Measurements from ENCODE around the gene HOXA3. TPM values are rescaled to one million over a fixed set of nuclear protein-coding genes. Genes with fewer than 3 reads are reported as not detected.

The HOXA3 gene
- total RNA-seq, 1 donor from 2014 or later: 12.1 TPM

- peaks cover 24% of the 10 kb centered on the region for H3K4me1 Mint-ChIP-seq (ENCODE audit: low read depth)
These were observed 38.9 kb upstream of the HOXA3 start for GRCh38 chr7:27191161-27191731.

DNA sequence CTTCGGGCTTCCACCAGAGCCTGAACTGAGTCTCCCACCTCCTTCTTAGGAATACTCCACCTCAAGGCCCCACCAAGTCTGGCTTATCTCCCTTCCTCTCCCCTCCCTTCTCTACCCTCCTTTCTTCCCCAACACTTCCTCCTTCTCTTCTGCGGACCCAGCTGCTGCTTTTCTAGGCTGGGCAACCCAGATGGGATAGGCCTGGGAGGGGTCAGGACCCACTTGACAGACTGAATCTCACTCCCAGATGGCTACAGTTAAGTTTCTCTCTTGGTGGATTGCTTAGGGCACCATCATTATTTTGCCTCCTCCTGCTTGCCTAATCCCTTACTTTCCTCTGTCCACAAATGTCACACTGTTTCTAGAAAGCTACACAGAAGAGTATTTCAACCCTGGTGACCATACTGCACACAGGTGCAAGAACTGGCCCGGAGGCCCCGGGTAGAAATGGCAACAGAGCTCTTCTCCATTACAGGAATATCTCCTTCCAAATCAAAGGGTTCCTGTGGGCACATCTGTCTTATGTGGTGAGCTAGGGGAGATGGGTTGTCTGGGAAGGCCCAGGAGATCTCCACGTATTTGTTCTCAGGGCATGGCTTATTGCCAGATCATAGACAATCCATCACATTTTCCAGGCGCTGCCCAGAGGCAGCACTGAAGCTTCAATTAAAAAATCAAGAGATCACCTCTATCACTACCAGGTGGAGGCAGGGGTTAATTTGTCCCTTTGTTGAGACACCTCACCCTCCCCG, 37.8 kb upstream of the HOXA3 start:
- Mint-ChIP-seq H3K4me1 (ENCODE audit: low read depth) (peaks cover 31% of the 10 kb centered on the region), H3K9me3 (ENCODE audit: low read depth) (no peaks in the 10 kb centered on the region), H3K4me3 (ENCODE audit: unreplicated experiment) (no peak overlapping the region), H3K27ac (ENCODE audit: unreplicated experiment) (no peak overlapping the region), H3K36me3 (ENCODE audit: low read depth) (peaks cover 4% of the 10 kb centered on the region), H3K27me3 (ENCODE audit: low read depth) (peaks cover 87% of the 10 kb centered on the region)
- TF ChIP-seq, protein P1, sequence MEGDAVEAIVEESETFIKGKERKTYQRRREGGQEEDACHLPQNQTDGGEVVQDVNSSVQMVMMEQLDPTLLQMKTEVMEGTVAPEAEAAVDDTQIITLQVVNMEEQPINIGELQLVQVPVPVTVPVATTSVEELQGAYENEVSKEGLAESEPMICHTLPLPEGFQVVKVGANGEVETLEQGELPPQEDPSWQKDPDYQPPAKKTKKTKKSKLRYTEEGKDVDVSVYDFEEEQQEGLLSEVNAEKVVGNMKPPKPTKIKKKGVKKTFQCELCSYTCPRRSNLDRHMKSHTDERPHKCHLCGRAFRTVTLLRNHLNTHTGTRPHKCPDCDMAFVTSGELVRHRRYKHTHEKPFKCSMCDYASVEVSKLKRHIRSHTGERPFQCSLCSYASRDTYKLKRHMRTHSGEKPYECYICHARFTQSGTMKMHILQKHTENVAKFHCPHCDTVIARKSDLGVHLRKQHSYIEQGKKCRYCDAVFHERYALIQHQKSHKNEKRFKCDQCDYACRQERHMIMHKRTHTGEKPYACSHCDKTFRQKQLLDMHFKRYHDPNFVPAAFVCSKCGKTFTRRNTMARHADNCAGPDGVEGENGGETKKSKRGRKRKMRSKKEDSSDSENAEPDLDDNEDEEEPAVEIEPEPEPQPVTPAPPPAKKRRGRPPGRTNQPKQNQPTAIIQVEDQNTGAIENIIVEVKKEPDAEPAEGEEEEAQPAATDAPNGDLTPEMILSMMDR (IDR thresholded peaks at IDR 0.05): no peak
- DNase-seq (ENCODE audit: low spot score): no peak

More at GRCh38 chr7:27191161-27191731, 38.9 kb upstream of the HOXA3 start:
- Mint-ChIP-seq H3K9me3 (ENCODE audit: low read depth) (no peaks in the 10 kb centered on the region), H3K36me3 (ENCODE audit: low read depth) (peaks cover 4% of the 10 kb centered on the region), H3K27ac (ENCODE audit: unreplicated experiment) (no peak overlapping the region), H3K4me3 (ENCODE audit: unreplicated experiment) (no peak overlapping the region), H3K27me3 (ENCODE audit: low read depth) (peaks cover 82% of the 10 kb centered on the region)
- TF ChIP-seq, protein P1 (IDR thresholded peaks at IDR 0.05): no peak
- DNase-seq (ENCODE audit: low spot score): no peak

GRCh38 chr7:27189295-27189996, 37.1 kb upstream of the HOXA3 start:
- H3K27ac Mint-ChIP-seq (ENCODE audit: unreplicated experiment): no peak overlapping the region
- no peak for DNase-seq (ENCODE audit: low spot score)
- peak overlapping the region; percentile 66 for H3K4me3 Mint-ChIP-seq (ENCODE audit: unreplicated experiment)
- peaks cover 4% of the 10 kb centered on the region for H3K36me3 Mint-ChIP-seq (ENCODE audit: low read depth)
- H3K9me3 Mint-ChIP-seq (ENCODE audit: low read depth): no peaks in the 10 kb centered on the region
- H3K4me1 Mint-ChIP-seq (ENCODE audit: low read depth): peaks cover 38% of the 10 kb centered on the region
- H3K27me3 Mint-ChIP-seq (ENCODE audit: low read depth): peaks cover 86% of the 10 kb centered on the region
- TF ChIP-seq, protein P1 (IDR thresholded peaks at IDR 0.05): no peak

- peaks cover 44% of the 10 kb centered on the region for H3K4me1 Mint-ChIP-seq (ENCODE audit: low read depth)
- no peak overlapping the region for H3K27ac Mint-ChIP-seq (ENCODE audit: unreplicated experiment)
- H3K4me3 Mint-ChIP-seq (ENCODE audit: unreplicated experiment): peak overlapping the region; percentile 66
- H3K9me3 Mint-ChIP-seq (ENCODE audit: low read depth): no peaks in the 10 kb centered on the region
- peaks cover 85% of the 10 kb centered on the region for H3K27me3 Mint-ChIP-seq (ENCODE audit: low read depth)
- no peak for DNase-seq (ENCODE audit: low spot score)
- H3K36me3 Mint-ChIP-seq (ENCODE audit: low read depth): peaks cover 4% of the 10 kb centered on the region
- TF ChIP-seq, protein P1 (IDR thresholded peaks at IDR 0.05): no peak
These were observed 36.3 kb upstream of the HOXA3 start for GRCh38 chr7:27188386-27189294.
